ENCODE results near the gene SLC8A2. TPM values are rescaled to one million over a fixed set of nuclear protein-coding genes. Genes with fewer than 3 reads are reported as not detected.

SLC8A2 gene
- polyA plus RNA-seq, 2 donors = 0.16 to 0.29 TPM

- Histone ChIP-seq H3K4me3 (ENCODE audit: low read depth in 1 of 2, low read length in 2 of 2) (no peak overlapping the region), H3K9me3 (ENCODE audit: control insufficient read depth in 2 of 2, insufficient read depth in 1 of 2, low read depth in 1 of 2, low read length in 1 of 2) (no peaks in the 10 kb centered on the region), H3K27me3 (ENCODE audit: control insufficient read depth in 1 of 2, insufficient read depth in 2 of 2, low read length in 2 of 2) (no peaks in the 10 kb centered on the region), H3K36me3 (ENCODE audit: control insufficient read depth in 2 of 2, insufficient read depth in 2 of 2, low read length in 1 of 2) (peaks cover 0 to 1% of the 10 kb centered on the region in 2 donors), H3K4me1 (ENCODE audit: control insufficient read depth in 2 of 2, insufficient read depth in 2 of 2, low read length in 1 of 2) (peaks cover 0 to 11% of the 10 kb centered on the region in 2 donors), H3K27ac (ENCODE audit: low read depth in 2 of 2, low read length in 1 of 2) (no peak overlapping the region)
- 97% methylated on average over 4 of the region's 4 CpGs for WGBS, 2 donors
Measured at GRCh38 chr19:47481460-47482052, 9.9 kb upstream of the SLC8A2 start.

GRCh38 chr19:47480658-47481057, 9.0 kb upstream of the SLC8A2 start:
- Histone ChIP-seq H3K36me3 (ENCODE audit: control insufficient read depth in 2 of 2, insufficient read depth in 2 of 2, low read length in 1 of 2) (peaks cover 0 to 2% of the 10 kb centered on the region in 2 donors), H3K9me3 (ENCODE audit: control insufficient read depth in 2 of 2, insufficient read depth in 1 of 2, low read depth in 1 of 2, low read length in 1 of 2) (no peaks in the 10 kb centered on the region), H3K27me3 (ENCODE audit: control insufficient read depth in 1 of 2, insufficient read depth in 2 of 2, low read length in 2 of 2) (no peaks in the 10 kb centered on the region), H3K4me3 (ENCODE audit: low read depth in 1 of 2, low read length in 2 of 2) (no peak overlapping the region), H3K4me1 (ENCODE audit: control insufficient read depth in 2 of 2, insufficient read depth in 2 of 2, low read length in 1 of 2) (peaks cover 0 to 11% of the 10 kb centered on the region in 2 donors), H3K27ac (ENCODE audit: low read depth in 2 of 2, low read length in 1 of 2) (no peak overlapping the region)
- 87 to 89% methylated on average over 16 of the region's 16 CpGs for WGBS, 2 donors

GRCh38 chr19:47479701-47480503, 8.2 kb upstream of the SLC8A2 start:
- H3K4me1 ChIP-seq (ENCODE audit: control insufficient read depth in 2 of 2, insufficient read depth in 2 of 2, low read length in 1 of 2) = peaks cover 0 to 11% of the 10 kb centered on the region in 2 donors
- no peaks in the 10 kb centered on the region for H3K27me3 ChIP-seq (ENCODE audit: control insufficient read depth in 1 of 2, insufficient read depth in 2 of 2, low read length in 2 of 2)
- 22 to 29% methylated on average over 35 to 39 of the region's 39 CpGs for WGBS, 2 donors
- H3K4me3 ChIP-seq (ENCODE audit: low read depth in 1 of 2, low read length in 2 of 2) = no peak overlapping the region
- H3K9me3 ChIP-seq (ENCODE audit: control insufficient read depth in 2 of 2, insufficient read depth in 1 of 2, low read depth in 1 of 2, low read length in 1 of 2) = no peaks in the 10 kb centered on the region
- H3K27ac ChIP-seq (ENCODE audit: low read depth in 2 of 2, low read length in 1 of 2) = no peak overlapping the region
- H3K36me3 ChIP-seq (ENCODE audit: control insufficient read depth in 2 of 2, insufficient read depth in 2 of 2, low read length in 1 of 2) = peaks cover 0 to 2% of the 10 kb centered on the region in 2 donors

- WGBS, 2 donors = 85 to 88% methylated on average over 17 of the region's 17 CpGs
- Histone ChIP-seq H3K4me1 (ENCODE audit: control insufficient read depth in 2 of 2, insufficient read depth in 2 of 2, low read length in 1 of 2) (peaks cover 0 to 3% of the 10 kb centered on the region in 2 donors), H3K36me3 (ENCODE audit: control insufficient read depth in 2 of 2, insufficient read depth in 2 of 2, low read length in 1 of 2) (peaks cover 0 to 2% of the 10 kb centered on the region in 2 donors), H3K27ac (ENCODE audit: low read depth in 2 of 2, low read length in 1 of 2) (no peak overlapping the region), H3K27me3 (ENCODE audit: control insufficient read depth in 1 of 2, insufficient read depth in 2 of 2, low read length in 2 of 2) (no peaks in the 10 kb centered on the region), H3K4me3 (ENCODE audit: low read depth in 1 of 2, low read length in 2 of 2) (no peak overlapping the region), H3K9me3 (ENCODE audit: control insufficient read depth in 2 of 2, insufficient read depth in 1 of 2, low read depth in 1 of 2, low read length in 1 of 2) (peaks cover 0 to 2% of the 10 kb centered on the region in 2 donors)
Measured at GRCh38 chr19:47476438-47476972, 4.8 kb upstream of the SLC8A2 start.

GRCh38 chr19:47475465-47475864, 3.8 kb upstream of the SLC8A2 start:
- H3K4me1 ChIP-seq (ENCODE audit: control insufficient read depth in 2 of 2, insufficient read depth in 2 of 2, low read length in 1 of 2) = peaks cover 0 to 3% of the 10 kb centered on the region in 2 donors
- H3K4me3 ChIP-seq (ENCODE audit: low read depth in 1 of 2, low read length in 2 of 2) = no peak overlapping the region
- peaks cover 0 to 2% of the 10 kb centered on the region in 2 donors for H3K36me3 ChIP-seq (ENCODE audit: control insufficient read depth in 2 of 2, insufficient read depth in 2 of 2, low read length in 1 of 2)
- 82 to 87% methylated on average over 9 of the region's 9 CpGs for WGBS, 2 donors
- no peak overlapping the region for H3K27ac ChIP-seq (ENCODE audit: low read depth in 2 of 2, low read length in 1 of 2)
- peaks cover 0 to 2% of the 10 kb centered on the region in 2 donors for H3K9me3 ChIP-seq (ENCODE audit: control insufficient read depth in 2 of 2, insufficient read depth in 1 of 2, low read depth in 1 of 2, low read length in 1 of 2)
- H3K27me3 ChIP-seq (ENCODE audit: control insufficient read depth in 1 of 2, insufficient read depth in 2 of 2, low read length in 2 of 2) = peaks cover 0 to 3% of the 10 kb centered on the region in 2 donors

GRCh38 chr19:47473336-47473735, 1.6 kb upstream of the SLC8A2 start:
- peaks cover 0 to 3% of the 10 kb centered on the region in 2 donors for H3K27me3 ChIP-seq (ENCODE audit: control insufficient read depth in 1 of 2, insufficient read depth in 2 of 2, low read length in 2 of 2)
- H3K27ac ChIP-seq (ENCODE audit: low read depth in 2 of 2, low read length in 1 of 2) = no peak overlapping the region
- H3K4me1 ChIP-seq (ENCODE audit: control insufficient read depth in 2 of 2, insufficient read depth in 2 of 2, low read length in 1 of 2) = no peaks in the 10 kb centered on the region
- no peak overlapping the region for H3K4me3 ChIP-seq (ENCODE audit: low read depth in 1 of 2, low read length in 2 of 2)
- WGBS, 2 donors = 77 to 79% methylated on average over 8 to 10 of the region's 10 CpGs
- peaks cover 0 to 2% of the 10 kb centered on the region in 2 donors for H3K36me3 ChIP-seq (ENCODE audit: control insufficient read depth in 2 of 2, insufficient read depth in 2 of 2, low read length in 1 of 2)
- H3K9me3 ChIP-seq (ENCODE audit: control insufficient read depth in 2 of 2, insufficient read depth in 1 of 2, low read depth in 1 of 2, low read length in 1 of 2) = peaks cover 0 to 2% of the 10 kb centered on the region in 2 donors

- no peak overlapping the region for H3K27ac ChIP-seq (ENCODE audit: low read depth in 2 of 2, low read length in 1 of 2)
- peaks cover 0 to under 1% of the 10 kb centered on the region in 2 donors for H3K36me3 ChIP-seq (ENCODE audit: control insufficient read depth in 2 of 2, insufficient read depth in 2 of 2, low read length in 1 of 2)
- H3K27me3 ChIP-seq (ENCODE audit: control insufficient read depth in 1 of 2, insufficient read depth in 2 of 2, low read length in 2 of 2) = peaks cover 0 to 3% of the 10 kb centered on the region in 2 donors
- H3K4me3 ChIP-seq (ENCODE audit: low read depth in 1 of 2, low read length in 2 of 2) = peak overlapping the region in 1 of 2 donors; percentile 27
- WGBS, 2 donors = 2 to 4% methylated on average over 15 to 16 of the region's 16 CpGs
- H3K4me1 ChIP-seq (ENCODE audit: control insufficient read depth in 2 of 2, insufficient read depth in 2 of 2, low read length in 1 of 2) = no peaks in the 10 kb centered on the region
- H3K9me3 ChIP-seq (ENCODE audit: control insufficient read depth in 2 of 2, insufficient read depth in 1 of 2, low read depth in 1 of 2, low read length in 1 of 2) = peaks cover 0 to 2% of the 10 kb centered on the region in 2 donors
Measured at GRCh38 chr19:47471381-47471732, 336 bp downstream of the SLC8A2 start.

GRCh38 chr19:47470447-47471195, 1.1 kb downstream of the SLC8A2 start:
- peaks cover 0 to 6% of the 10 kb centered on the region in 2 donors for H3K9me3 ChIP-seq (ENCODE audit: control insufficient read depth in 2 of 2, insufficient read depth in 1 of 2, low read depth in 1 of 2, low read length in 1 of 2)
- H3K36me3 ChIP-seq (ENCODE audit: control insufficient read depth in 2 of 2, insufficient read depth in 2 of 2, low read length in 1 of 2) = no peaks in the 10 kb centered on the region
- WGBS, 2 donors = 23 to 25% methylated on average over 13 of the region's 13 CpGs
- no peak overlapping the region for H3K27ac ChIP-seq (ENCODE audit: low read depth in 2 of 2, low read length in 1 of 2)
- no peak overlapping the region for H3K4me3 ChIP-seq (ENCODE audit: low read depth in 1 of 2, low read length in 2 of 2)
- no peaks in the 10 kb centered on the region for H3K4me1 ChIP-seq (ENCODE audit: control insufficient read depth in 2 of 2, insufficient read depth in 2 of 2, low read length in 1 of 2)
- peaks cover 0 to 3% of the 10 kb centered on the region in 2 donors for H3K27me3 ChIP-seq (ENCODE audit: control insufficient read depth in 1 of 2, insufficient read depth in 2 of 2, low read length in 2 of 2)

GRCh38 chr19:47469719-47470118, 2.0 kb downstream of the SLC8A2 start:
- Histone ChIP-seq H3K27me3 (ENCODE audit: control insufficient read depth in 1 of 2, insufficient read depth in 2 of 2, low read length in 2 of 2) (peaks cover 0 to 3% of the 10 kb centered on the region in 2 donors), H3K36me3 (ENCODE audit: control insufficient read depth in 2 of 2, insufficient read depth in 2 of 2, low read length in 1 of 2) (no peaks in the 10 kb centered on the region), H3K9me3 (ENCODE audit: control insufficient read depth in 2 of 2, insufficient read depth in 1 of 2, low read depth in 1 of 2, low read length in 1 of 2) (peaks cover 0 to 6% of the 10 kb centered on the region in 2 donors), H3K4me1 (ENCODE audit: control insufficient read depth in 2 of 2, insufficient read depth in 2 of 2, low read length in 1 of 2) (no peaks in the 10 kb centered on the region), H3K27ac (ENCODE audit: low read depth in 2 of 2, low read length in 1 of 2) (no peak overlapping the region), H3K4me3 (ENCODE audit: low read depth in 1 of 2, low read length in 2 of 2) (no peak overlapping the region)
- WGBS, 2 donors = 16 to 17% methylated on average over 12 of the region's 12 CpGs
